Measurements from ENCODE around the gene LYSMD3. TPM values are rescaled to one million over a fixed set of nuclear protein-coding genes. Genes with fewer than 3 reads are reported as not detected.
"Not testable (repeated sequence)": the region's sequence is repeated elsewhere in the genome, so short reads cannot be mapped to it uniquely, and the experiment has no call there.

The LYSMD3 gene
- 10 to 100 TPM; 20.5 to 23.8 TPM for total RNA-seq
- long read RNA-seq, full-length matches to known transcripts, result 25 of 28 reads
- long read RNA-seq, partial matches to known transcripts, result 0 of 28 reads
- long read RNA-seq, other reads (novel, unspliced or antisense), result 3 of 28 reads

GRCh38 chr5:90529194-90529938, at the start of gene LYSMD3:
Gene LYSMD3 (minus strand): TSS chr5:90529584. CDS start chr5:90525289, 4,295 bp downstream.
- DNase-seq, result peak; percentile 98
- intact Hi-C loops (cut with DNase I, micrococcal nuclease), result loop anchor here in 1 of 2 donors (10.0 kb wide), 1 partner anchor 55 kb away; the partner anchor contains the start of genes MBLAC2 and POLR3G
- ATAC-seq, result peak; percentile 96

- DNase-seq; intact Hi-C loops (cut with DNase I, micrococcal nuclease); ATAC-seq: not testable (repeated sequence)
Observed at GRCh38 chr5:90576566-90576965, 47.2 kb upstream of the LYSMD3 start.

- ATAC-seq, result no peak
- DNase-seq, result no peak
- intact Hi-C loops (cut with DNase I, micrococcal nuclease), result no loop called here
Observed at GRCh38 chr5:90575712-90576111, 46.3 kb upstream of the LYSMD3 start.

- ATAC-seq, result no peak
- no peak for DNase-seq
- intact Hi-C loops (cut with DNase I, micrococcal nuclease), result no loop called here
Observed at GRCh38 chr5:90571147-90571773, 41.9 kb upstream of the LYSMD3 start.

GRCh38 chr5:90570034-90570433, 40.6 kb upstream of the LYSMD3 start:
- intact Hi-C loops (cut with DNase I, micrococcal nuclease), result no loop called here

GRCh38 chr5:90569084-90569483, 39.7 kb upstream of the LYSMD3 start:
- no peak for ATAC-seq
- intact Hi-C loops (cut with DNase I, micrococcal nuclease), result no loop called here
- DNase-seq, result no peak

More at GRCh38 chr5:90570034-90570433, 40.6 kb upstream of the LYSMD3 start:
- no peak for DNase-seq
- ATAC-seq, result no peak

GRCh38 chr5:90565491-90565890, 36.1 kb upstream of the LYSMD3 start:
- intact Hi-C loops (cut with DNase I, micrococcal nuclease), result no loop called here
- DNase-seq, result no peak
- no peak for ATAC-seq

- intact Hi-C loops (cut with DNase I, micrococcal nuclease), result no loop called here
- no peak for DNase-seq
- ATAC-seq, result no peak
Observed at GRCh38 chr5:90563108-90563507, 33.7 kb upstream of the LYSMD3 start.

GRCh38 chr5:90562341-90562740, 33.0 kb upstream of the LYSMD3 start:
- intact Hi-C loops (cut with DNase I, micrococcal nuclease), result no loop called here
- ATAC-seq, result no peak
- DNase-seq, result no peak

- intact Hi-C loops (cut with DNase I, micrococcal nuclease), result no loop called here
Observed at GRCh38 chr5:90561766-90562165, 32.4 kb upstream of the LYSMD3 start.

GRCh38 chr5:90560771-90561170, 31.4 kb upstream of the LYSMD3 start:
- ATAC-seq, result no peak
- no peak for DNase-seq
- intact Hi-C loops (cut with DNase I, micrococcal nuclease), result no loop called here

More at GRCh38 chr5:90561766-90562165, 32.4 kb upstream of the LYSMD3 start:
- ATAC-seq (no peak), DNase-seq (no peak)

- ATAC-seq, result peak; percentile 99
- intact Hi-C loops (cut with DNase I, micrococcal nuclease), result no loop called here
Observed at GRCh38 chr5:90558344-90559192, 29.2 kb upstream of the LYSMD3 start, which contains the start of gene ADGRV1. Gene ADGRV1 (plus strand): TSS chr5:90558797. CDS start chr5:90558896, 99 bp downstream.

GRCh38 chr5:90557871-90558270, 28.5 kb upstream of the LYSMD3 start:
- intact Hi-C loops (cut with DNase I, micrococcal nuclease), result no loop called here
- DNase-seq (no peak), ATAC-seq (no peak)

More at GRCh38 chr5:90558344-90559192, 29.2 kb upstream of the LYSMD3 start, which contains the start of gene ADGRV1:
- DNase-seq, result peak; percentile 87 to 88

GRCh38 chr5:90557391-90557790, 28.0 kb upstream of the LYSMD3 start:
- ATAC-seq (no peak), DNase-seq (no peak)
- intact Hi-C loops (cut with DNase I, micrococcal nuclease), result no loop called here

- DNase-seq (no peak), ATAC-seq (no peak)
- intact Hi-C loops (cut with DNase I, micrococcal nuclease), result no loop called here
Observed at GRCh38 chr5:90555666-90556065, 26.3 kb upstream of the LYSMD3 start.

GRCh38 chr5:90554358-90555006, 25.1 kb upstream of the LYSMD3 start:
- DNase-seq (no peak), ATAC-seq (no peak)
- intact Hi-C loops (cut with DNase I, micrococcal nuclease), result no loop called here

GRCh38 chr5:90553711-90554110, 24.3 kb upstream of the LYSMD3 start:
- intact Hi-C loops (cut with DNase I, micrococcal nuclease), result no loop called here
- ATAC-seq, result no peak

GRCh38 chr5:90551376-90551775, 22.0 kb upstream of the LYSMD3 start:
- no peak for ATAC-seq
- intact Hi-C loops (cut with DNase I, micrococcal nuclease), result no loop called here
- no peak for DNase-seq

More at GRCh38 chr5:90553711-90554110, 24.3 kb upstream of the LYSMD3 start:
- DNase-seq, result no peak
